Neural progenitor cell (in vitro differentiated cells): ENCODE data around the gene ECM1.

ENCODE experiments used
- CTCF ChIP-seq: fragments of 200-600 bp; sonication (generic); IDR thresholded peaks from 2 replicates; pipeline ENCODE4 v1.5.1; 2017; ENCODE audit warnings: antibody characterized with exemption, mild to moderate bottlenecking
- EZH2 ChIP-seq: fragments of 200-600 bp; sonication (generic); IDR thresholded peaks from 2 replicates; pipeline ENCODE4 v1.6.1; 2017; ENCODE audit warnings: antibody characterized with exemption, mild to moderate bottlenecking, moderate library complexity
- EZH2phosphoT487 ChIP-seq: fragments of 200-600 bp; sonication (generic); IDR thresholded peaks from 2 replicates; pipeline ENCODE4 v1.6.1; 2017; ENCODE audit warnings: antibody characterized with exemption

DNA sequence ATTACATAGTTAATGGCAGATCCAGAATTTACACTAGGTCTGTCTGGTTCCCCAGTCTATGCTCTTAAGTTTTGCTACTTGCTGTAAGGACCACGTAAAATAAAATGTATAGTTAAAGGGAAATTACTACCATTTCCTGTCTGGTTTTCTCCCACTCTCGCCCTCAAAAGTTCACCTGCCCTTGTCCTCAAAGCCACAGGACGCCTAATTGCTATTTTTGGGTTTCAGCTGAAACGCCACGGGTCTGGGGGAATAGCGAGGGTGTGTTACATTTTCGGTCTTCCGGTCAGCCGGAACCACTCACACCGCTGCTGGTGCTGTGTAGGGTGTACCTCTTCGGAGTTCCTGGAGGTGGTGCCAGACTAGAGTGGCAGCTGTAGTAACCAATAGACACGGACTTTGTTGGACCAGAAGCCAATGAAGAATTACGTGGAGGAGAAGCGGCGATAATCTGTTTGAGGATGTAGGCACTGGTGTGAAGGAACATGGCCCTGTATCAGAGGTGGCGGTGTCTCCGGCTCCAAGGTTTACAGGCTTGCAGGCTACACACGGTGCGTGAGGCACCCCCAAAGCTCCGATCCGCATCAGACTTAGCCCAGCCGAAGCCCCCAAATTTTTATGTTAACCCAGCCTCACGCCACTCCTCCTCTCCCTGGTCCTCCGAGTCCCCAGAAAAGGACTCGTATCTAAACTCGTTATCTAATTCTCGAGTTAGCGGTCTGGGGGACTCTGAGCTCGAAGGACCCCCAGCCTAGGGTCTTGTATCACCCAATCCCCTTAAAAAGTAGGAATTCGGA is 20.7 kb upstream of the ECM1 start, which contains the start of gene TARS2:
- no peak for TF ChIP-seq EZH2phosphoT487
- TF ChIP-seq EZH2: no peak
- TF ChIP-seq CTCF: no peak
